GM18873 (cell line): ENCODE measurements around the gene COL18A1.

Experiments used
- ATAC-seq: cut with Tn5 transposase; IDR thresholded peaks from one replicate; pipeline ENCODE4 v1.9.1; 2021; ENCODE audit warnings: mild to moderate bottlenecking, moderate library complexity, moderate number of reproducible peaks; ENCODE audit not compliant: unreplicated experiment, low FRiP score

The COL18A1 gene

GRCh38 chr21:45393833-45394638 is 10.9 kb upstream of the COL18A1 start:
- no peak for ATAC-seq

- no peak for ATAC-seq
These were observed 8.4 kb upstream of the COL18A1 start for GRCh38 chr21:45396620-45396995.

GRCh38 chr21:45397381-45397780 is 7.6 kb upstream of the COL18A1 start:
- no peak for ATAC-seq

GRCh38 chr21:45401054-45401518 is 3.9 kb upstream of the COL18A1 start:
- ATAC-seq: no peak

GRCh38 chr21:45401916-45402900 is 2.8 kb upstream of the COL18A1 start:
- ATAC-seq: no peak

- no peak for ATAC-seq
These were observed 1.7 kb upstream of the COL18A1 start for GRCh38 chr21:45403133-45403824.

GRCh38 chr21:45403825-45404729 is 888 bp upstream of the COL18A1 start:
- ATAC-seq: no peak

GRCh38 chr21:45405271-45405818 is 380 bp downstream of the COL18A1 start:
- no peak for ATAC-seq

GRCh38 chr21:45405819-45406762 is 1.1 kb downstream of the COL18A1 start:
- ATAC-seq: no peak

GRCh38 chr21:45406801-45407628 is 2.0 kb downstream of the COL18A1 start:
- ATAC-seq: no peak

GRCh38 chr21:45407629-45408247 is 2.8 kb downstream of the COL18A1 start:
- no peak for ATAC-seq

- ATAC-seq: no peak
These were observed 3.4 kb downstream of the COL18A1 start for GRCh38 chr21:45408271-45408791.

- no peak for ATAC-seq
These were observed 3.9 kb downstream of the COL18A1 start for GRCh38 chr21:45408801-45409261.

GRCh38 chr21:45409466-45410150 is 4.6 kb downstream of the COL18A1 start:
- no peak for ATAC-seq

- ATAC-seq: no peak
These were observed 5.3 kb downstream of the COL18A1 start for GRCh38 chr21:45410151-45410864.
